ENCODE measurements around the gene GSTA5.
"Not testable (repeated sequence)": the region's sequence is repeated elsewhere in the genome, so short reads cannot be mapped to it uniquely, and the experiment has no call there.

GSTA5 gene

DNA sequence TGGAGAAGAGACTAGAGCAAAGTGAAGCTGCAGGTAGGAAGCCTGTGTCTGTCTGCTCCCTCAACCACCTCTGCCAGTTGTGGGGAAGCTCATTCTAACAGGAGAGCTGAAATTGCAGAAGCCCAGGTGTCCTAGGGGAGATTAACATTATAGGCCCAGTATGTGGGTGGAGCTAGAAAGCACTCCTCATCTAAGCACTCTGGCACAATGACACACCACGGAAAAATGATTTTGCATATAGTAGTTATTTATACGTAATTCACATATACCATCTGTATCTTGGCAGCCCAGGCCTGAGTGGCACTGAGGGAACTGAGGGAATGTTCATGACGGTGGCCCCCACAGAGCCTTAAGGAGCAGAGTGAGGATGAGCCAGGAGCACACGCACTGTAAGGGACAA is 9.7 kb downstream of the GSTA5 start:
- not testable (repeated sequence) for DNase-seq

- DNase-seq = no peak
Observed at GRCh38 chr6:52829046-52829817, 11.4 kb downstream of the GSTA5 start.

DNA sequence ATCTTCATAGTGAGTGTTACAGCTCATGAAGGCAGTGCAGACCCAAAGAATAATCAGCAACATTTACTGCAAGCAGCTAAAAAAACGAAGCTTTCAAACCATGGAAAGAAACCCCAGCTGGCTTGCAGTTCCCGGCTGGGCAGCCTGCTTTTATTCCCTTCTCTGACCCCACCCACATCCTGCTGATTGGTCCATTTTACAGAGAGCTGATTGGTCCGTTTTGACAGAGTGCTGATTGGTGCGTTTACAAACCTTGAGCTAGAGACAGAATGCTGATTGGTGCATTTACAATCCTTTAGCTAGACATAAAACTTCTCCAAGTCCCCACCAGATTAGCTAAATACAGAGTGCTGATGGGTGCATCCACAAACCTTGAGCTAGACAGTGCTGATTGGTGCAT is 12.0 kb downstream of the GSTA5 start:
- not testable (repeated sequence) for DNase-seq

DNA sequence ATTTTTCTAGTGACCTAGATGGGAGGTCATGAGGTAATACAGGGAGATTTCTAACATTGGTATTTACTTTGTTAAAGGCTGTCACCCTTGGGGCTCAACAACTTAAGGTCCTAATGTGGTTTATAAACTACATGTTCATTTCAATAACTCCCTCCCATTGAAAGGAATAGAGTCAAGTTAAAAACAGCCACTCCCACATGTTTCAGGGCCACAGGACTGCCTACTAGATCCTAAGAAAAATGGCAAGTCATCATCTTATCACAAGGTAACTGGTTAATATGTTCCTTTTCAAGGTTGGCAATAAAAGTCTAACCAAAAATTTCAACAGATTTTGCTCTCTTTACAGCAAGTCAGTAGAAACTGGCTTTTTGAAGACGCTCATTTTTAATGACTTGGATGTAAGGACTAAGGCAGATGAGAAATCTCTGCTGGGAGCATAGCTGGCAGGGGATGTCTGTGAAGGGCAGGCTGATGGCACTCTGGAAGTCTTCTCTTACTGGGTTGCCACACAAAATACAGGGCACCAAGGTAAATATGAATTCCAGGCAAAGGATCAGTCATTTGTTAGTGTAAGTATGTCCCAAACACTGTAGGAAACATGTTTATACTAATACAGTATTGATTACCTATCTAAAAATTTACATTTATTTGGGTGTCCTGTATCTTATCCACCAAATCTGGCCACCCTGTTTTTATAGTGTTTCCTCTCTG is 13.4 kb downstream of the GSTA5 start:
- not testable (repeated sequence) for DNase-seq

DNA sequence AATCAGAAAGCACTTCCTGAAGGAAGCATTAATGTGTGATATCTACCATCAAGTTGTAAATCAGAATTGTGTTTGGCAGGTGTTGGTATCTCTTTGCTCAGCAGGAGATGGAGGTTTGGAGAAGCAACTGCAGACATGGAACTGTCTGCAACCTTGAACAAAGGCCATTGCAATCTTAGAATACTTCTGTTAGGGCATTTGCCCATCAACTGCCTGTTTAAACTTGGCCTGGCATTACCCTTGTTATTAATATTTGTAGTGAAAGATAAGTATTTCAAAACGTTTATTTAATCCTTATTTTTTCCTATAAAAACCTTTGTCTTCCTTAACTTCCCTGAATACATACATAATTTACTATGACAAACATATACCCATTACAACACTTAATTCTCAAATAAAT is 14.1 kb downstream of the GSTA5 start:
- no peak for DNase-seq

GRCh38 chr6:52825900-52826459 is 14.6 kb downstream of the GSTA5 start:
- DNase-seq = not testable (repeated sequence)

GRCh38 chr6:52825270-52825793 is 15.3 kb downstream of the GSTA5 start:
- not testable (repeated sequence) for DNase-seq

DNA sequence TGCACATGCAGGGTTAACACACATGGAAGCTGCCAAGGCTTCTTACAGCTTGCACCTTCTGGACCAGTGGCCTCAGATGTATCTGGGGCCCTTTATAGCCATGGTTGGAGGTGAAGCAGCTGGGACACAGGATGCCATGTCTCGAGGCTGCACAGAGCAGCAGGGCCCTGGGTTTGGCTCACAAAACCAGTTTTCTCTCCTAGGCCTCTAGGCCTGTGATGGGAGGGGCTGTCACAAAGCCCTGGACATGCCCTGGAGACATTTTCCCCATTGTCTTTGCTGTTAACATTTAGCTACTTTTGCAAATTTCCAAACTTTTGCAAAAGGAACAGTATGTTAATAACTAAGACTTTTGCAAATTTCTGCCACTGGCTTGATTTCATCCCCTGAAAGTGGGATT is 18.8 kb downstream of the GSTA5 start:
- no peak for DNase-seq

GRCh38 chr6:52820198-52820597 is 20.4 kb downstream of the GSTA5 start:
- DNase-seq = no peak

DNA sequence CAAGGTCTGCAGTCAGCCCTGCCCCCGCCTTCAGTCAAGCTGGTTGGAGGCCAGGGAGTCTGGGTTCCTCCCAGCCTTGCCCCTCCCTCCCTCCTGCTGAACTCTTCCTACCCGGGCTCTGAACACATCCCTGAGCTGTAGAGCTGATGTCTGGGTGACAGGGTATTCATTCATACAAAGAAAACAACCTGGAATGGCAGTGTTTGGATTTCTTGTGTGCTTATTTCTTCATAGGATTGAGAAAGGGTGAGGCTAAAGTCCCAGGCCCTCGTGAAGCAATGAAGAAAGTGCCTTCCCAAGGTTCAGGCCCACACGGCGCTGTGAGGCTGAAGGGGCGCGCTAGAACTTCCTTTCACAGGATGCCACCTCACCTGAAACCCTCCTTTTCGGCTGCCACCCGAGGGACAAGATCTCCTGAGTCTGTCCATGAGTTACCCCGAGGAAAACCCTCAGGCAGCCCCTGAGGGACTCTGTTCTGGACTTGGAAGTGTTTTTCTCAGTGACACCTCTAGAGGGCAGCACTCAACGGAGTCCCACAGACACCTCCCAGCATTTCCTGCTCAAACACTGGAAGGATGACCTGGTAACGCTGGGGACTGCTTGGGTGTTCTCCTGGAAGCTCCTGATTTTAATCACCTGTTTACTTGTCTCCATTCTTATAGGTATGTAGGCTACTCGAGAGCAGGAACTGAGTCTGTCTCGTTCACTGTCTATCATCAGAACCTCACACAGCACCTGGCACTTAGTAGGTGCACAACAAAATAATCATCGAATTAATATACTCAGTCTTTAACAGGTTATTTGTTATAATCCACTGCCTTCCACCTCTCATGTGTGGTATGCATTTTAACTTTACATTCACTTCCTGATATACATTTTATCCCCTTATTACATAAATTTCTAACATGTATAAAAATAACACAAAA is 25.2 kb downstream of the GSTA5 start:
- DNase-seq = no peak

DNA sequence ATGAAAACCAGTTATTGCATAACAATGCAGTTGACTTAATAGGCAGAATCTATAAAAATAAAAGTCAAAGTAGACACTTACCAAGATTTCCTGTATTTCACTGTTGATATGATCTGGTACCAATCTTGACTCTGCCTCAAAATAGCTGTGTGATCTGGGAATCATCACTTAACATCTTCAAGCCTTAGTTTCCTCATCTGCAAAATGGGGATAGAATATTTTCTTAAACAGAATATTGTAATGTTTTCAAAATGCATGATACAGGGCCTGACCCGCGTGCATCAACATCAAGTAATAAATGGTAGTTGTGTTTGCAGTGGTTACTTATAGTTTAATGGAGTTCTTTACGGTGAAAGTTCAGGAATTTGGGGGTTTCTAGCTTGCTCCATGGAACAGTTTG is 26.1 kb downstream of the GSTA5 start:
- not testable (repeated sequence) for DNase-seq

DNA sequence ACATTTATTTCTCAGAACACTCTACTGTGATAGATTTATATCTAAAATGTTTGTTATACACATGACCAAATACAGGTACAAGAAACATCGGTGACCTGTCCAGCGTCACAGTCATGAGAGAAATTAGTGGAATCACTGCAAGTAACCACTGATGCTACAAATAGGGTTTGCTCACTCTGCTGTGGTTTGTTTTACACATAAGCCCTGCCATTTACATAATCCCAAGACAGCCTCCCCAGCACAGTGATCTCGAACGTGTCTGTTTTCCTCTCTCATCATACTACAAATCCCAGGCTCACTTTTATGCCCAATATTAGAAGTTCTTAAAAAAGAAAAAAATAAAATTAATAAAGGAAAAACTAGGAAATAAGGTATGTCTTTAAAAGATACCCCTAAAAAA is 30.8 kb downstream of the GSTA5 start:
- DNase-seq = not testable (repeated sequence)

DNA sequence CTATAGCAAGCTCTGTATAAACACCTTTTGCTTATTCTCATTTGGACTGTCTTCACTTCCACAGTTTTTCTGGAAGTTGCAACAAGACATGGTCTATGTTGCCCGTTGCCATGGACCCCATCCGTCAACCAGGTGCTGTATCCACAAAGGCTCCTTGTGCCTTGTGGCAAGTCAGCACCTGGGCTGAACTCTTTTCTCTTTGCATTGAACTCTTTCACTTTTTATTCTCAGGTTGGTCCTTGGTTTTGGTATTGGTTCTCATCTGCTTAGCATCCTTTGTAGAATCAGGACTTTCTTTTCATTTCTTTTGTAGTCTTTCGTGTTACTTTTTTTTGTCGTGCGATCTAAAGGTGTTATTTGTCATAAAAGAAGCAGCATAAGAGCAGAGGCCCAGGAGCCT is 32.0 kb downstream of the GSTA5 start:
- DNase-seq = no peak

- not testable (repeated sequence) for DNase-seq
Observed at GRCh38 chr6:52803668-52804255, 36.9 kb downstream of the GSTA5 start, which contains the start of gene GSTA1. Gene GSTA1 (minus strand): TSS chr6:52803816. CDS start chr6:52799267, 4,549 bp downstream.

- DNase-seq = no peak
Observed at GRCh38 chr6:52802806-52803205, 37.8 kb downstream of the GSTA5 start.

GRCh38 chr6:52801188-52801841 is 39.3 kb downstream of the GSTA5 start:
- no peak for DNase-seq

DNA sequence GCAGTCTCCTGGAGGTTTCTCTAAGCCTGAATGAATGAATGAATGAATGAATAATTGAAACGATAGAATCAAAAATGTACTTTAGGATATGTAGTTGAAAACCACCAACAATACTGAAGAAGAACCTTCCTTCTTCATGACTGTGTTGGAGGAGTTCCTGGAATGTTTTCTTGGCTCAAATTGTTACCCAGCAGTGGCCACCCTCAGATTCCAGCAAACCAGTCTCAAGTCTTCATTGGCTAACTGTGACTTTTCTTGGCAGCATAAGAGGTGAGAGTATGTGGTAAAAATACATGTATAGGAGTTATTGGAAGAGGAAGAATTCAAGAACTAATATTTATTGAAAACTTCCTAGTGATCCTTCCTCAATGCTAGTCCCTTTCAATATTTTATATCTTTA is 41.3 kb downstream of the GSTA5 start:
- DNase-seq = not testable (repeated sequence)

DNA sequence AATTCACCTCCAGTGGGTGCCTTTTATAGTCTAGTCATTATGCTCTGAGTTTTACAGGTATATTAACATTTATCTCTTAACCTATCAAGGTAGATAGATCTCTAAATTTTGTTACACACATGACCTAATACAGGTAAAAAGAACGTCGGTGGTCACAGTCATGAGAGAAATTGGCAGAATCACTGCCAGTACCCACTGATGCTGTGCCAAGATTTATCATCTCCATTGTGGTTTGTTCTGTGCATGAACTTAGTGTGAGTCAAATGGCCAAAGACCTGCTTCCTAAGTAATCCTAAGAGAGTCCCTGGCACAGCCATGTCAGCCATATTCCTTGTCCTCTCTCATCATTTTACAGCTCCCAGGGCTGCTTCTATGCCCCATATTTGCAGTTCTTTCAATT is 46.2 kb downstream of the GSTA5 start:
- DNase-seq = not testable (repeated sequence)

DNA sequence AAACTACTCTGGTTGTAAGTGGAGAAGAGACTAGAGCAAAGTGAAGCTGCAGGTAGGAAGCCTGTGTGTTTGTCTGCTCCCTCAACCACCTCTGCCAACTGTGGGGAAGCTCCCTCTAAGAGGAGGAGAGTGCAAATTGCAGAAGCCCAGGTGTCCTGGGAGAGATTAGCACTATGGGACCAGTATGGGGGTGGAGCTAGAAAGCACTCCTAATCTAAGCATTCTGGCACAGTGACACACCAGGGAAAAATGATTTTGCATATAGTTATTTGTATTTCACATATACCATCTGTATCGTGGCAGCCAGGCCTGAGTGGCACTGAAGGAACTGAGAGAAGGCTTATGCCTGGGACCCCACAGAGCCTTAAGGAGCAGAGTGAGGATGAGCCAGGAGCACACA is 49.8 kb downstream of the GSTA5 start:
- no peak for DNase-seq

DNA sequence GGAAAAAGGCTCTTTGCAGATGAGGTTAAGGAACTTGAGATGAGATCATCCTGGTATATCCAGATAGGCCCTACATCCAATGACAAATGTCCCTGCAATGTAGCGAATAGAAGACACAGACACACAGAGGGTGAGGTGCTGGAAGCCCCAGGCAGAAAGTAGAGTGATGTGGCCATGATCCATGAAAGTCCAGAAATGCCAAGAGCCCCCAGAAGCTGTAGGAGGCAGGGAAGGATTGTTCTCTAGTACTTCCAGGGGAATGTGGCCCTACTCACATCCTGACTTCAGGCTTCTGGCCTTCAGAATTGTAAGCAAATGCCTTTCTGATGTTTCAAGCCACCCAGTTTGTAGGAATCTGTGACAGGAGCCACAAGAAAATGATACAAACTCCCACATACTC is 51.0 kb downstream of the GSTA5 start:
- DNase-seq = not testable (repeated sequence)

- no peak for DNase-seq
Observed at GRCh38 chr6:52788478-52788877, 52.1 kb downstream of the GSTA5 start.

- no peak for DNase-seq
Observed at GRCh38 chr6:52787917-52788316, 52.7 kb downstream of the GSTA5 start.
